HFF-Myc (cell line): ENCODE measurements around the gene APPL2.
A peak's percentile ranks its signal among the peaks of the same experiment; 100 is the strongest.

Experiments
- DNase-seq: peaks from one replicate; pipeline ENCODE4 v3.0.0-alpha.2; 2011; ENCODE audit warnings: low read depth; ENCODE audit errors: extremely low read depth
- H3K4me3 ChIP-seq: replicated peaks from 2 replicates; pipeline ENCODE4 v1.5.1; 2011; ENCODE audit warnings: low read depth, mild to moderate bottlenecking, control low read depth, low read length
- TF ChIP-seq, protein P1 (sequence below): IDR thresholded peaks from 2 replicates; pipeline ENCODE4 v1.5.1; 2012; ENCODE audit warnings: mild to moderate bottlenecking, low read depth, low read length, control low read depth; ENCODE audit errors: missing control alignments

The APPL2 gene

DNA sequence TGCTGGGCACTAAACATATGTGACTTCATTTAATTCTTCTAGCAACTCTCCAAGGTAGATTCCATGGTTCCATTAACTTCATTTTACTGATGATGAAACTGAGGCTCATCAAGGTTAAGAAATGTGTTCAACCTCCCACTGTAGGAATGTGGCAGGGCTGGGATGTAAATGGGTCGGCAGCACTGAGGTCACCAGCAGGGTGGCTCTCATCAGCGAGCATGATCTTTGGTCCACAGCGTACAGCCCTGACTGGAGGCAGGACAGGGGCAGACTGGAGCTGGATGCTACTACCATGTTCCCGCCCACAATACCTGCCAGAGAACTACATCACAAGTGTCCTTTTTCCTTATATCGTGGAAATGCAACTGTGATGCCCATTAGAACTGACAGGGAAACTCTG is 4.6 kb downstream of the APPL2 start:
- no peak overlapping the region for H3K4me3 ChIP-seq
- TF ChIP-seq, protein P1, sequence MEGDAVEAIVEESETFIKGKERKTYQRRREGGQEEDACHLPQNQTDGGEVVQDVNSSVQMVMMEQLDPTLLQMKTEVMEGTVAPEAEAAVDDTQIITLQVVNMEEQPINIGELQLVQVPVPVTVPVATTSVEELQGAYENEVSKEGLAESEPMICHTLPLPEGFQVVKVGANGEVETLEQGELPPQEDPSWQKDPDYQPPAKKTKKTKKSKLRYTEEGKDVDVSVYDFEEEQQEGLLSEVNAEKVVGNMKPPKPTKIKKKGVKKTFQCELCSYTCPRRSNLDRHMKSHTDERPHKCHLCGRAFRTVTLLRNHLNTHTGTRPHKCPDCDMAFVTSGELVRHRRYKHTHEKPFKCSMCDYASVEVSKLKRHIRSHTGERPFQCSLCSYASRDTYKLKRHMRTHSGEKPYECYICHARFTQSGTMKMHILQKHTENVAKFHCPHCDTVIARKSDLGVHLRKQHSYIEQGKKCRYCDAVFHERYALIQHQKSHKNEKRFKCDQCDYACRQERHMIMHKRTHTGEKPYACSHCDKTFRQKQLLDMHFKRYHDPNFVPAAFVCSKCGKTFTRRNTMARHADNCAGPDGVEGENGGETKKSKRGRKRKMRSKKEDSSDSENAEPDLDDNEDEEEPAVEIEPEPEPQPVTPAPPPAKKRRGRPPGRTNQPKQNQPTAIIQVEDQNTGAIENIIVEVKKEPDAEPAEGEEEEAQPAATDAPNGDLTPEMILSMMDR, result no peak
- no peak for DNase-seq

- no peak overlapping the region for H3K4me3 ChIP-seq
- DNase-seq, result no peak
- TF ChIP-seq, protein P1, result no peak
Measured at GRCh38 chr12:105229371-105229770, 6.6 kb downstream of the APPL2 start.

GRCh38 chr12:105228966-105229365 is 7.0 kb downstream of the APPL2 start:
- DNase-seq, result no peak
- TF ChIP-seq, protein P1, result no peak
- no peak overlapping the region for H3K4me3 ChIP-seq

GRCh38 chr12:105228494-105228893 is 7.5 kb downstream of the APPL2 start:
- no peak for DNase-seq
- TF ChIP-seq, protein P1, result no peak
- no peak overlapping the region for H3K4me3 ChIP-seq

- H3K4me3 ChIP-seq, result no peak overlapping the region
- no peak for DNase-seq
- TF ChIP-seq, protein P1, result no peak
Measured at GRCh38 chr12:105227879-105228278, 8.1 kb downstream of the APPL2 start.

- DNase-seq, result peak; percentile 83
- TF ChIP-seq, protein P1, result no peak
- H3K4me3 ChIP-seq, result no peak overlapping the region
Measured at GRCh38 chr12:105226219-105226618, 9.8 kb downstream of the APPL2 start.

DNA sequence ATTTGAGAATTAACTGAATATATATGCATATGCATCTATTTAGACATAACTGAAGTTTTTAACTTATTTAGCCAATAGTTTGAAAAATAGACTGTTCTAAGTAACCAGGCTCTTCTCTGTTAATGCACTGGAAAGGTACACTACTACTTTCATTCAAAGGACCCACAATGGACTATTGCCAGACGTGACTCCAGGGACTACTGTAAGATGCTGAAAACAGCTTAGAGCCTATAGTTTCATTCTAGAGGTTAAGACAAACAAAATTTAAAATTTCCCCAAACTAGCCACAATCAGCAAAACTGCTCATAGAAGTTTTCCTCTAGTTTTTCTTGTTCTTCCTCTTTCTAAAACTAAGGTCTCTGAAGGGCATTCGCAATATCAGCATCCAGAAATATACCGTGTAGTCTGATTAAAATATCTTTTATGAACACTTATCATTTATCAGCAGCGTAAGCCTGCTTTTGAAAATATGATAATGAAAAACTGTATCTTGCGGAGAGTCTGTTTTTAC is 10.4 kb downstream of the APPL2 start:
- no peak overlapping the region for H3K4me3 ChIP-seq
- DNase-seq, result no peak
- TF ChIP-seq, protein P1, result no peak
